Mesothelial cell of epicardium (in vitro differentiated cells): Measurements from ENCODE around the gene TRAP1. TPM values are rescaled to one million over a fixed set of nuclear protein-coding genes. Genes with fewer than 3 reads are reported as not detected.

Source experiments
- DNase-seq, 2 experiments: peaks; one replicate each; pipeline ENCODE4 v3.0.0; 2021; ENCODE audit warnings: low spot score in 2 of 2; ENCODE audit not compliant: unreplicated experiment in 2 of 2
- H3K27ac Mint-ChIP-seq: 2 replicates; pipeline ENCODE4 v1.8.0; 2021; ENCODE audit warnings: mixed read lengths
- H3K27me3 Mint-ChIP-seq: 2 replicates; pipeline ENCODE4 v1.8.0; 2021; ENCODE audit warnings: low read depth, mixed read lengths
- H3K36me3 Mint-ChIP-seq: 2 replicates; pipeline ENCODE4 v1.8.0; 2021; ENCODE audit warnings: mixed read lengths
- H3K4me1 Mint-ChIP-seq: 2 replicates; pipeline ENCODE4 v1.8.0; 2021; ENCODE audit warnings: mixed read lengths
- H3K4me3 Mint-ChIP-seq: 2 replicates; pipeline ENCODE4 v1.8.0; 2021; ENCODE audit warnings: mild to moderate bottlenecking, moderate library complexity, mixed read lengths
- H3K9me3 Mint-ChIP-seq: 2 replicates; pipeline ENCODE4 v1.8.0; 2021; ENCODE audit warnings: mixed read lengths
- CTCF ChIP-seq: fragments of 200-600 bp; sonication (generic); IDR thresholded peaks from one replicate; pipeline ENCODE4 v1.5.0; 2021; ENCODE audit warnings: antibody characterized with exemption; ENCODE audit not compliant: unreplicated experiment
- total RNA-seq: library from RNA; stranded (reverse); gene quantifications from 3 replicates; pipeline ENCODE4 v1.2.1, GENCODE V29; 2021

Gene TRAP1
- total RNA-seq, 1 donor from 2014 or later = 149 TPM

- H3K27ac Mint-ChIP-seq = no peak overlapping the region
- H3K9me3 Mint-ChIP-seq = no peaks in the 10 kb centered on the region
- peaks cover 37% of the 10 kb centered on the region for H3K36me3 Mint-ChIP-seq
- TF ChIP-seq CTCF = no peak
- no peak overlapping the region for H3K4me3 Mint-ChIP-seq
- H3K27me3 Mint-ChIP-seq = no peaks in the 10 kb centered on the region
- no peak for DNase-seq
- H3K4me1 Mint-ChIP-seq = no peaks in the 10 kb centered on the region
These were observed 62.3 kb downstream of the TRAP1 start for GRCh38 chr16:3655030-3655395.

- H3K9me3 Mint-ChIP-seq = no peaks in the 10 kb centered on the region
- no peaks in the 10 kb centered on the region for H3K4me1 Mint-ChIP-seq
- peak; percentile 69 for TF ChIP-seq CTCF
- H3K4me3 Mint-ChIP-seq = no peak within 1 kb of the TSS
- DNase-seq = no peak
- H3K27me3 Mint-ChIP-seq = no peaks in the 10 kb centered on the region
- H3K27ac Mint-ChIP-seq = no peak within 1 kb of the TSS
- H3K36me3 Mint-ChIP-seq = peaks cover 31% of the 10 kb centered on the region
These were observed 62.9 kb downstream of the TRAP1 start, which contains the start of gene DNASE1 for GRCh38 chr16:3654249-3654991. DNASE1 (plus strand) TSS chr16:3654691; CDS start chr16:3655374, 683 bp downstream.

GRCh38 chr16:3652373-3653195, 64.7 kb downstream of the TRAP1 start:
- H3K27ac Mint-ChIP-seq = no peak overlapping the region

GRCh38 chr16:3651461-3652372, 65.6 kb downstream of the TRAP1 start:
- Mint-ChIP-seq H3K4me3 (no peak overlapping the region), H3K27me3 (no peaks in the 10 kb centered on the region), H3K36me3 (peaks cover 19% of the 10 kb centered on the region), H3K4me1 (no peaks in the 10 kb centered on the region), H3K27ac (no peak overlapping the region), H3K9me3 (no peaks in the 10 kb centered on the region)
- no peak for DNase-seq
- TF ChIP-seq CTCF = no peak

More at GRCh38 chr16:3652373-3653195, 64.7 kb downstream of the TRAP1 start:
- Mint-ChIP-seq H3K4me1 (no peaks in the 10 kb centered on the region), H3K9me3 (no peaks in the 10 kb centered on the region), H3K36me3 (peaks cover 26% of the 10 kb centered on the region), H3K27me3 (no peaks in the 10 kb centered on the region), H3K4me3 (no peak overlapping the region)
- DNase-seq = no peak
- no peak for TF ChIP-seq CTCF

- no peak for DNase-seq
- H3K36me3 Mint-ChIP-seq = peaks cover 19% of the 10 kb centered on the region
- H3K4me1 Mint-ChIP-seq = peaks cover 4% of the 10 kb centered on the region
- H3K4me3 Mint-ChIP-seq = no peak overlapping the region
- H3K27me3 Mint-ChIP-seq = no peaks in the 10 kb centered on the region
- no peak for TF ChIP-seq CTCF
- no peak overlapping the region for H3K27ac Mint-ChIP-seq
- H3K9me3 Mint-ChIP-seq = no peaks in the 10 kb centered on the region
These were observed 66.6 kb downstream of the TRAP1 start for GRCh38 chr16:3650631-3651265.
